GM21786 (cell line): ENCODE data around the gene C1GALT1C1L.
"Not testable (repeated sequence)": the region's sequence is repeated elsewhere in the genome, so short reads cannot be mapped to it uniquely, and the experiment has no call there.

Source experiments
- ATAC-seq: cut with Tn5 transposase; IDR thresholded peaks from one replicate; pipeline ENCODE4 v1.9.1; 2021; ENCODE audit not compliant: unreplicated experiment

The C1GALT1C1L gene

GRCh38 chr2:43676322-43677050, at the start of gene C1GALT1C1L:
Gene C1GALT1C1L, minus strand, starts transcription at chr2:43676429. Its CDS starts 107 bp downstream, at chr2:43676322.
- ATAC-seq, result no peak

GRCh38 chr2:43725711-43726246, 49.5 kb upstream of the C1GALT1C1L start:
- ATAC-seq, result no peak

- ATAC-seq, result no peak
Measured at GRCh38 chr2:43724728-43725526, 48.7 kb upstream of the C1GALT1C1L start.

- peak; percentile 61 for ATAC-seq
Measured at GRCh38 chr2:43718530-43719124, 42.4 kb upstream of the C1GALT1C1L start.

GRCh38 chr2:43717322-43717721, 41.1 kb upstream of the C1GALT1C1L start:
- ATAC-seq, result no peak

GRCh38 chr2:43715300-43716098, 39.3 kb upstream of the C1GALT1C1L start:
- no peak for ATAC-seq

- no peak for ATAC-seq
Measured at GRCh38 chr2:43714164-43714563, 37.9 kb upstream of the C1GALT1C1L start.

- no peak for ATAC-seq
Measured at GRCh38 chr2:43710866-43711265, 34.6 kb upstream of the C1GALT1C1L start.

GRCh38 chr2:43708891-43709290, 32.7 kb upstream of the C1GALT1C1L start:
- ATAC-seq, result no peak

GRCh38 chr2:43708178-43708577, 31.9 kb upstream of the C1GALT1C1L start:
- no peak for ATAC-seq

GRCh38 chr2:43707255-43708015, 31.2 kb upstream of the C1GALT1C1L start:
- no peak for ATAC-seq

- no peak for ATAC-seq
Measured at GRCh38 chr2:43701111-43701510, 24.9 kb upstream of the C1GALT1C1L start.

- ATAC-seq, result no peak
Measured at GRCh38 chr2:43699761-43700160, 23.5 kb upstream of the C1GALT1C1L start.

- not testable (repeated sequence) for ATAC-seq
Measured at GRCh38 chr2:43698140-43698539, 21.9 kb upstream of the C1GALT1C1L start.

GRCh38 chr2:43692428-43692994, 16.3 kb upstream of the C1GALT1C1L start:
- ATAC-seq, result no peak

- no peak for ATAC-seq
Measured at GRCh38 chr2:43689999-43690398, 13.8 kb upstream of the C1GALT1C1L start.

- no peak for ATAC-seq
Measured at GRCh38 chr2:43685357-43685756, 9.1 kb upstream of the C1GALT1C1L start.

GRCh38 chr2:43677783-43678182, 1.6 kb upstream of the C1GALT1C1L start:
- not testable (repeated sequence) for ATAC-seq

- ATAC-seq, result no peak
Measured at GRCh38 chr2:43675646-43676321, 445 bp downstream of the C1GALT1C1L start.
